Activated CD8-positive, alpha-beta T cell treated with anti-CD3 and anti-CD28 coated beads for 36 hours (primary cell): Measurements from ENCODE around the gene WBP2. TPM values are rescaled to one million over a fixed set of nuclear protein-coding genes. Genes with fewer than 3 reads are reported as not detected.
"Not testable (repeated sequence)": the region's sequence is repeated elsewhere in the genome, so short reads cannot be mapped to it uniquely, and the experiment has no call there.

Experiments used
- ATAC-seq: fragments of 200-7000 bp; cut with Tn5 transposase; one replicate; pipeline ENCODE4 v1.10.0; 2021; ENCODE audit warnings: mild to moderate bottlenecking, moderate library complexity
- CTCF ChIA-PET: fragments of 350-600 bp; sonication (Branson Sonifier 250); formaldehyde crosslinking; loops from one replicate; lab custom pipeline; 2021; ENCODE audit warnings: antibody characterized with exemption; lab: Charles Lee
- POLR2A ChIA-PET: fragments of 350-600 bp; sonication (Branson Sonifier 250); formaldehyde crosslinking; loops from one replicate; lab custom pipeline; 2021; ENCODE audit warnings: antibody characterized with exemption; lab: Charles Lee
- DNase-seq: peaks from one replicate; pipeline ENCODE4 v3.0.0-alpha.2; 2020
- H3K27ac Mint-ChIP-seq: one replicate; pipeline ENCODE4 v1.8.0; 2021; ENCODE audit warnings: mild to moderate bottlenecking, mixed read lengths
- H3K27me3 Mint-ChIP-seq: one replicate; pipeline ENCODE4 v1.8.0; 2021; ENCODE audit warnings: mixed read lengths
- H3K36me3 Mint-ChIP-seq: one replicate; pipeline ENCODE4 v1.8.0; 2021; ENCODE audit warnings: low read depth, mixed read lengths
- H3K4me1 Mint-ChIP-seq: one replicate; pipeline ENCODE4 v1.8.0; 2021; ENCODE audit warnings: low read depth, mixed read lengths
- H3K4me3 Mint-ChIP-seq: one replicate; pipeline ENCODE4 v1.8.0; 2021; ENCODE audit warnings: mild to moderate bottlenecking, moderate library complexity, mixed read lengths
- H3K9me3 Mint-ChIP-seq: one replicate; pipeline ENCODE4 v1.8.0; 2021; ENCODE audit warnings: mixed read lengths
- intact Hi-C: fragments of 100-400 bp; cut with micrococcal nuclease; formaldehyde crosslinking; loops from one replicate; pipeline ENCODE4 v1.10.0; 2022
- total RNA-seq, 2 experiments: library from RNA; stranded (reverse); gene quantifications; one replicate each; pipeline ENCODE4 v1.2.3, GENCODE V29; 2021
- TF ChIP-seq, protein P1 (sequence below): fragments of 200-600 bp; IDR thresholded peaks from one replicate; pipeline ENCODE4 v1.8.0; 2022; ENCODE audit warnings: antibody characterized with exemption, mild to moderate bottlenecking

The WBP2 gene
- total RNA-seq, 2 experiments from 2014 or later, result 54.4 to 58.5 TPM

DNA sequence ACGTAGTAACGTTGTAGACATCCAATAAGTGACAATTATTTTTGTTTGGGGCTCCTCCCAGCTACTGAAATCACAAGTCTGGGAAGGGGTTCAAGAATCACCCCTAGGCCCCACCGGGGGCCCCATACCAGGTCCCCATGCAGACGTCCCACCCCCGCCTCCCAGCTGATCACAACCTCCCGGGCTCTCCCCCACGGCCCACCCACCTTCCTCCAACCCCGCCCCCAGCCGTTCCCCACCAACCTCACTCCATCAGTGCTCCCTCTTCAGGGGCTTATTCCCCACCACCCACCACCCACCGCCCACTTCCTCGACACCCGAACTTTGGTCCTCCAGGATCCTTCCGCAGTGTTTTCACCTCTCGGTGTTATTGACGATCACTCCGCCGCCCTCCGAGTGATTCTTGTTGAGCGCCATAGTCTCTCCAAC is 240 bp downstream of the WBP2 start:
- peak; percentile 4 for ATAC-seq
- intact Hi-C loops, result no loop called here

GRCh38 chr17:75854101-75854748 is 910 bp downstream of the WBP2 start:
- H3K36me3 Mint-ChIP-seq, result peaks cover 4% of the 10 kb centered on the region
- no peak overlapping the region for H3K27ac Mint-ChIP-seq
- DNase-seq (no peak), ATAC-seq (no peak)
- intact Hi-C loops, result no loop called here
- no peak overlapping the region for H3K4me3 Mint-ChIP-seq
- H3K9me3 Mint-ChIP-seq, result no peaks in the 10 kb centered on the region
- POLR2A ChIA-PET, result interaction anchor here (0.5 to 9.2 kb wide), 8 partner anchors 9 to 243 kb away, joined by 3 to 72 read pairs (median 7); partner anchors contain the start of genes TRIM47 and UNC13D
- CTCF ChIA-PET, result interaction anchor here (0.8 to 3.5 kb wide), 14 partner anchors 8 to 160 kb away, joined by 3 to 45 read pairs (median 6); partner anchors contain the start of genes TRIM47 and TRIM65
- peaks cover 36% of the 10 kb centered on the region for H3K4me1 Mint-ChIP-seq
- TF ChIP-seq, protein P1, sequence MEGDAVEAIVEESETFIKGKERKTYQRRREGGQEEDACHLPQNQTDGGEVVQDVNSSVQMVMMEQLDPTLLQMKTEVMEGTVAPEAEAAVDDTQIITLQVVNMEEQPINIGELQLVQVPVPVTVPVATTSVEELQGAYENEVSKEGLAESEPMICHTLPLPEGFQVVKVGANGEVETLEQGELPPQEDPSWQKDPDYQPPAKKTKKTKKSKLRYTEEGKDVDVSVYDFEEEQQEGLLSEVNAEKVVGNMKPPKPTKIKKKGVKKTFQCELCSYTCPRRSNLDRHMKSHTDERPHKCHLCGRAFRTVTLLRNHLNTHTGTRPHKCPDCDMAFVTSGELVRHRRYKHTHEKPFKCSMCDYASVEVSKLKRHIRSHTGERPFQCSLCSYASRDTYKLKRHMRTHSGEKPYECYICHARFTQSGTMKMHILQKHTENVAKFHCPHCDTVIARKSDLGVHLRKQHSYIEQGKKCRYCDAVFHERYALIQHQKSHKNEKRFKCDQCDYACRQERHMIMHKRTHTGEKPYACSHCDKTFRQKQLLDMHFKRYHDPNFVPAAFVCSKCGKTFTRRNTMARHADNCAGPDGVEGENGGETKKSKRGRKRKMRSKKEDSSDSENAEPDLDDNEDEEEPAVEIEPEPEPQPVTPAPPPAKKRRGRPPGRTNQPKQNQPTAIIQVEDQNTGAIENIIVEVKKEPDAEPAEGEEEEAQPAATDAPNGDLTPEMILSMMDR, result no peak
- H3K27me3 Mint-ChIP-seq, result no peaks in the 10 kb centered on the region

More for the DNA sequence above, 240 bp downstream of the WBP2 start:
- peaks cover 33% of the 10 kb centered on the region for H3K4me1 Mint-ChIP-seq
- no peaks in the 10 kb centered on the region for H3K27me3 Mint-ChIP-seq
- TF ChIP-seq, protein P1, result no peak
- ChIA-PET POLR2A (interaction anchor here (0.6 to 9.2 kb wide), 14 partner anchors 10 to 242 kb away, joined by 3 to 72 read pairs (median 6); partner anchors contain the start of genes TRIM47, TRIM65, UNC13D and UNK), CTCF (interaction anchor here (0.6 to 3.5 kb wide), 21 partner anchors 9 to 159 kb away, joined by 3 to 45 read pairs (median 5); partner anchors contain the start of genes GALK1, TRIM47 and TRIM65)
- no peak overlapping the region for H3K27ac Mint-ChIP-seq
- no peaks in the 10 kb centered on the region for H3K9me3 Mint-ChIP-seq
- H3K36me3 Mint-ChIP-seq, result peaks cover 3% of the 10 kb centered on the region
- no peak for DNase-seq
- no peak overlapping the region for H3K4me3 Mint-ChIP-seq

DNA sequence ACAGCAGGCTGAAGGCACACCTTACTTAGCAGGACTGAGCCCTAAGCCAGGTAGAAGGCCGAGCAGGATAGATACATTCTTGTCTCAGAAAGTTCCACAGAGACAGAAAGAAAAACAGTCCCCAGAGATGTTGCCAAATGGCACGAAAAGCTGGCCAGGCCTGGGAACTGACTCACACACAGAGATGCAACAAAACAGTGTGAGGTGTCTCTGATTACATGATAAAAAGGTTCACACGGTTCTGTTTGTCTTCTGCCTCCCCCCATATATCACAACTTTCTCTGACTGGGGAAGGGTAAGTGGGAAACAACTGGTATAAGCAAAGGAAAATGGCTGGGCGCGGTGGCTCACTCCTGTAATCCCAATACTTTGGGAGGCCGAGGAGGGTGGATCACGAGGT is 1.7 kb downstream of the WBP2 start:
- intact Hi-C loops, result no loop called here
- TF ChIP-seq, protein P1, result no peak
- H3K27ac Mint-ChIP-seq, result peak overlapping the region; percentile 49
- peak overlapping the region; percentile 35 for H3K4me3 Mint-ChIP-seq
- peaks cover 32% of the 10 kb centered on the region for H3K4me1 Mint-ChIP-seq
- H3K27me3 Mint-ChIP-seq, result no peaks in the 10 kb centered on the region
- DNase-seq, result no peak
- ChIA-PET POLR2A (interaction anchor here (0.5 to 9.2 kb wide), 4 partner anchors 8 to 76 kb away, joined by 3 to 72 read pairs (median 26); partner anchors contain the start of genes TRIM47 and UNC13D), CTCF (interaction anchor here (0.8 to 3.5 kb wide), 5 partner anchors 10 to 70 kb away, joined by 3 to 45 read pairs (median 5); partner anchors contain the start of gene TRIM47)
- ATAC-seq, result no peak
- H3K36me3 Mint-ChIP-seq, result peaks cover 5% of the 10 kb centered on the region
- H3K9me3 Mint-ChIP-seq, result no peaks in the 10 kb centered on the region

DNA sequence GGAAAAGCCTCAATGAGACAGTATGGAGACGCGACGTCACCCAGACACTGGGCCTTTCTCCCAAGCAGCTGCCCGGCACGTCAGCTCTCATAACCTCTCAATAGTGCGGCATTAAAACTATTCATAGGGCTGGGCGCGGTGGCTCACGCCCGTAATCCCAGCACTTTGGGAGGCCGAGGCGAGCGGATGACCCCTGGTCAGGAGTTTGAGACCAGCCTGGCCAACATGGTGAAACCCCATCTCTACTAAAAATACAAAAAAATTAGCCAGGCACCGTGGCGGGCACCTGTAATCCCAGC is 3.5 kb downstream of the WBP2 start:
- H3K36me3 Mint-ChIP-seq, H3K9me3 Mint-ChIP-seq, DNase-seq, H3K4me3 Mint-ChIP-seq, ATAC-seq, intact Hi-C loops, H3K27ac Mint-ChIP-seq, H3K27me3 Mint-ChIP-seq: not testable (repeated sequence)
- ChIA-PET CTCF (interaction anchor here (1.0 kb wide), 1 partner anchor 9 kb away, joined by 4 read pairs; no protein-coding TSS in a partner anchor), POLR2A (interaction anchor here (0.8 to 0.9 kb wide), 2 partner anchors 8 to 76 kb away, joined by 3 read pairs; no protein-coding TSS in a partner anchor)
- peaks cover 28% of the 10 kb centered on the region for H3K4me1 Mint-ChIP-seq

DNA sequence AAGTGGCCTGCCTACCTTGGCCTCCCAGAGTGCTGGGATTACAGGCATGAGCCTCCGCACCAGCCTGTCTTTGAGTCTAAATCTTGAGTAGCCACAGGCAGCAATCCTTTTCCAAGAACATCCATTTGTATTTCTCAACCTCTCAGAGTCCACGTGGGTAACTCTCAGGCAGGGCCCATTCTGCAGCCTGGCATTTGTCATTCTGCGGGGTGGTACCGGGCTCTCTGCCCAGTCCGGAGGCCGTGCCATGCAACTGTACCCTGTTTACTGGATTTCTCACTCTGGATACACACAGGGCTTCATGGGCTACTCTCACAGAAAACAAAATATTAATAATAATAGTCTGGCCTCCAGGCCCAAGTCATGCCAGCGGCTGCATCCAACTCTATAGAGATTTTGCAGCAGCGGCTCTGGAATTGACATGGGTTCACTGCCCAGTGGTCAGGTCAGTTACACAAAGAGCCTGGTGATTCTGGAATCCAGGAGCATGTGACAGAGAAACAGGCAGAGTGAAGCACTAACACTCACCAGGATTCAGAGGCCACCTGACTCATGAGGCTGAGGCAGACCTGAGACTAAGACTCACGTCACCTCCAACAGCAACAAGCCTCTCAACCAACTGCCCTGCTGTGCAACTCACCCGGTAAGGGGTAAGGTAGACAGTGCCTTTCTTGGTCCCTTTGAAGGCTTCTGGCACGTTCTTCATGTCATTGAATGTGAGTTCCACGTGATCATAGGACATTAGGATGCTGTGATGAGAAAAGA is 4.0 kb downstream of the WBP2 start:
- intact Hi-C loops, result no loop called here
- peaks cover 23% of the 10 kb centered on the region for H3K4me1 Mint-ChIP-seq
- TF ChIP-seq, protein P1, result no peak
- DNase-seq (no peak), ATAC-seq (no peak)
- H3K4me3 Mint-ChIP-seq, result no peak overlapping the region
- H3K27me3 Mint-ChIP-seq, result no peaks in the 10 kb centered on the region
- ChIA-PET CTCF (interaction anchor here (1.0 to 8.5 kb wide), 3 partner anchors 10 to 68 kb away, joined by 4 to 105 read pairs (median 5); no protein-coding TSS in a partner anchor), POLR2A (interaction anchor here (0.8 to 0.9 kb wide), 2 partner anchors 8 to 76 kb away, joined by 3 read pairs; no protein-coding TSS in a partner anchor)
- H3K36me3 Mint-ChIP-seq, result peaks cover 10% of the 10 kb centered on the region
- H3K27ac Mint-ChIP-seq, result no peak overlapping the region
- H3K9me3 Mint-ChIP-seq, result no peaks in the 10 kb centered on the region
